NCI-H226 (cell line): Measurements from ENCODE around the gene IRF2.
"Not testable (repeated sequence)": the region's sequence is repeated elsewhere in the genome, so short reads cannot be mapped to it uniquely, and the experiment has no call there.

Experiments used
- DNase-seq: peaks from one replicate; pipeline ENCODE4 v3.0.0-alpha.2; 2015

The IRF2 gene

DNA sequence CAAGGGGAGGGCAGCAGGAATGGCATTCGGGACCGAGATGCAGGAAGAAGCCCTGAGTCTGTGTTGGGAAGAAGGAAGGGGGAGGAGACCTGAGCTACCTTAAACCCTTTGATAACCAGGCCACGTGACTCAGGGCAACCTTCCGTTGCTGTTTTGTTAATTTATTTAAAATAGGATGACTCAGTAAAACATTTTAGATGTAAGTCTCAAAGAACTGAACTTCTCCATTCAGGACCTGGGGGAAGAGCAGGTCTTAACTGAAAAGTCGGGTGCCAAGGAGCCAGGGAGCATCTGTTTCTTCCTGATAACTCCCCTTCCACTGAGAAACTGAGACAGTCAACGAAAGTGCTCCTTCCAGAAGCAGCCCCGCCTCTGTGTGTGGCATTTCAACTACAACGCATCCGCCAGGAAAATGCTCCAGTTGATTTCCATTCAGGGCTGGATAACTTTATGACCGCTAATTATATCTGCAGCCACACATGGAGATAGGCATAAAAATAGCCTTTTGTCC lies 88.0 kb downstream of the IRF2 start:
- DNase-seq, result no peak

DNA sequence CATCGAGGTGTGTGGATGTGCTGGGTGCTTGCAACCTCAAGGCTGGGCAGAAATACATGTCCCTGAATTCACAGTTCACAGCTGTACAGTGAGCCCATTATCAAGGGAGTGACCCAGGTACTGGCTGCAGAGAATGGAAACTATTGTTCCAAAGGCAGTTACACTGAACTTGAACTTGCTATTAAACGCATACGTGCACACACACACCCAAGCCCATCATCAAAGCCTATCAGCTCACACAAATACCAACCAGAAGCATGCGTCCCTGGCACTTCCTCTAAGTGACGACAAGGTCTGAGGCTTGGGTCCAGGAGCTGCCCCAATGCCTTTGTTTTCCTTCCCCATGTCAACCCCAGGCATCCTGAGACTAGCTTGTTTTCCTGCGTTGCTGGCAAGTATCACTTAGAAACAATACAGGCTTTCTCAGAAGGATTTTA lies 88.6 kb downstream of the IRF2 start:
- DNase-seq, result no peak

GRCh38 chr4:184384810-184385557 lies 89.4 kb downstream of the IRF2 start:
- no peak for DNase-seq

DNA sequence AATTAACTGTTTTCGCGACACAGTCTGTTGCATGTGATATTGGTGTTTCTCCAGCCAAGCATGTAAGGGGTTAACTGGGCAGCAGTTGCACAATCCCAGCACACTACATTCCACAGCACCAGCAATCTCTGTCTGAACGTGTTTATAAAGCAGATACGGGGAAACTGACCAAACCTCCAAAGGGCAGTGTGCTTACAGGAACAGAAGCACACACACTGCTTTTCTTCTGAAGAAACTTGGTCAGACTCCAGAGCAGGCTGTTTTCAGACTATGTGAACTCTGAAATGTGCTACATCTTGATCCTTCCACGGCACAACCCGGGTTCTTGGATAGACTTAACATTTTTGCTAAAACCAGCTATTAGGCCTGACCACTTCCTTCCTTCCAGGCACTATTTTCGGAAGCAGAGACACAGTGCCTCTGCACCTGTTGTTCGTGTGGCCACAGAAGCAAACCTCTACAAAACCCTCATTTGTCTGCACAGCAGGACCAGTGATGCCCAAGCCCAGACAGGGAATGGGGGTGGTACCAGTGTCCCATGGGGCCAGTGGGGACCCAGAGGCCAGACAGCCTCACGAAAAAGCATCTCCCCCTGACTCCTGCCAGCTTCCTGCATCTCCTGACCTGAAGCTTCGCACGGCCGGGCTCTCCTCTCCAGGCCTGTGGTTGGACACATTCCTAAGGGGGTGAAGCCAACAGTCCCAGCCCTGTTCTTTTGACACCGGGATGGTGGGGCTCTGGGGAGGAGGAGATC lies 90.1 kb downstream of the IRF2 start:
- DNase-seq, result peak; percentile 80

GRCh38 chr4:184383497-184384055 lies 90.8 kb downstream of the IRF2 start:
- DNase-seq, result peak; percentile 90

DNA sequence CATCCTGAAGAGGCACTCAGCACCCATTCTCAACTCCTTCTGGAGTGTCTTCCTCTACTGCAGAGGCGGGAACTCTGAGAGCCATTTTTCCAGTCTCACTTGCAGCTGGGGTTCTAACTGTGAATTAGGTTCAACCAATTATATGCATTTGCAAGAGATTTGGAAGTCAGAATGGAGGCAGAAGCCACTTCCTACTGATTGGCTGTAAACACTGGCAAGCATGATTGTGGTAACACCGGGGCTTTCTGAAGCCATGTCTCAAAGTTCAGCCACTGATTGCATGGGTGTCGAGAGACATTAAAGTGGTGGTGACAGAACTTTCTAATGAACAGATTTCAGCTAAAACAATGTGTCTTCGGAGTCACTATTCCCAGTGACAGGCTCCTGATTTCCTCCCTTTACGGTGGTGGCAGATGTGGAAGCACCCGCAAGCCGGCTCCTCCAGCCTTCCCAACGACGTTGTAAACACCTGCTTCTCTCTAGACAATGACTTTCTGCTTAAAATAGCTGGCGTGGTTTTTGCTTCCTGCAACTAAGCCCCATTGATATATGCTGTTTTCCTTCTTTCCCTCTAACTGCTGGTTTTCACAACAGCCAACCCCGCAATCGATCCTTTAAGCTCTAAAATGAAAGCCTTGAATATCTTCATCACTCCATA lies 92.0 kb downstream of the IRF2 start:
- DNase-seq, result no peak

- DNase-seq, result no peak
Observed at GRCh38 chr4:184380707-184381106, 93.6 kb downstream of the IRF2 start.

- not testable (repeated sequence) for DNase-seq
Observed at GRCh38 chr4:184380214-184380613, 94.1 kb downstream of the IRF2 start.

- DNase-seq, result no peak
Observed at GRCh38 chr4:184376923-184377322, 97.4 kb downstream of the IRF2 start.

DNA sequence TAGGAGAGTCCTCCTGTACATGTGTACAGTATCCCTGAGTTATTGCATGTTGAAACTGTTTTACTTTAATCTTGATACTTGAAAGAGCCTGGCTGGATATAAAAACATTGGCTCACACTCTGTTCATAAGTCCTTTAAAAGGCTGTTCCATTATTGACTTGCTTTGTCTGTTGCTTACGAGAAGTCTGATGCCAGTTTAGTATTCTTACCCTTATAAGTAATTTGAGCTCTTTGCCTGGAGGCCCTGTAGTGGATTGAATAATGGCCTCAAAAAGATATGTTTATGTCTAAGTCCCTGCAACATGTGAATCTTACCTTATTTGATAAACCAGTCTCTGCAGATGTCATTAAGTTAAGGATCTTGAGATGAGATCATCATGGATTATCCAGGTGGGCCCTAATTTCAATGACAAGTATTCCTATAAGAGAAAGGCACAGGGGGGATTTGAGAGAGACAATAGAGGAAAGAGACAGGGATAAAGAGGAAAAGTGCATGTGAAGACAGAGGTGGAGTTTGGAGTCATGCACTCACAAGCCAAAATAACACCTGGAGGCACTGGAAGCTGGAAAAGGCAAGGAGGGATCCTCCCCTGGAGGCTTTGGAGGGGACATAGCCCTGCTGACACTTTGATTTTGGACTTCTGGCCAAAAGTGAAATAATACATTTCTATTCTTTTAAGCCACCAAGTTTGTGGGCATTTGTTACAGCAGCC lies 98.1 kb downstream of the IRF2 start:
- no peak for DNase-seq

GRCh38 chr4:184375623-184376022 lies 98.7 kb downstream of the IRF2 start:
- DNase-seq, result not testable (repeated sequence)

DNA sequence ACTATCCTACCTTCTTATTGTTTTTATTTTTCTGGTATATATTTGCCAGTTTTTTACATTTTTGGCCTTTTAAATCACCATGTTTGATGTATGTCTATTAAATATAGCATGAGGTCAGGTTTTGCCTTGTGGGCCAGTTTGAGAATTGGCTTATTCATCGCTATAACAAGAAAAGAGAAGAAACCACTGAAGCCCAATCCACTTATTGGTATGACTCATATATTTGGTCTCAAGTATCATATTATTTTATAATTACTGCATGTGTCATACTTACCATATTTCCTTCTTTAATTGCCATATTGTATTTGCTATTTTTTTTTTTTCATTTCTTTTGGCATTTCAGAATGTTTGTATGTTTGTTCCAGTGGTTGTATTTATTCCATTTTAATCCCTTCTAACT lies 99.3 kb downstream of the IRF2 start:
- DNase-seq, result no peak

GRCh38 chr4:184373886-184374405 lies 100.4 kb downstream of the IRF2 start:
- DNase-seq, result no peak

DNA sequence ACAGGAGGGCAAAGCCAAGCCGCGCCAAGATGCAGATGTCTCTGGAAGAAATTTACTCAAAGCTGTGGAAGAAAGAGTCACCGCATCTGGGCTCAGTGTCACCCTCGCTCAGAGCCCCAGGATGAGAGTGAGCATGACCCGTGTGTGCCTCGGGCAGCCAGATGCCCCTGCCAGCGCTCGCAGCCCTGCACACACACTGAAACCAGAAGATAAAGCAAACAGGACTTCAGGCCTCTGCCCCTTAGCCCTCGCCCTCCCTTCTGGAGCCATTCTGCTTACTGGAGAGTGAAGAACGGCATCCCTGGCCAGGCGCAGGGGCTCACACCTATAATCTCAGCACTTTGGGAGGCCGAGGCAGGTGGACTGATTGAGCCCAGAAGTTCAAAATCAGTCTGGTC lies 103.0 kb downstream of the IRF2 start:
- no peak for DNase-seq

DNA sequence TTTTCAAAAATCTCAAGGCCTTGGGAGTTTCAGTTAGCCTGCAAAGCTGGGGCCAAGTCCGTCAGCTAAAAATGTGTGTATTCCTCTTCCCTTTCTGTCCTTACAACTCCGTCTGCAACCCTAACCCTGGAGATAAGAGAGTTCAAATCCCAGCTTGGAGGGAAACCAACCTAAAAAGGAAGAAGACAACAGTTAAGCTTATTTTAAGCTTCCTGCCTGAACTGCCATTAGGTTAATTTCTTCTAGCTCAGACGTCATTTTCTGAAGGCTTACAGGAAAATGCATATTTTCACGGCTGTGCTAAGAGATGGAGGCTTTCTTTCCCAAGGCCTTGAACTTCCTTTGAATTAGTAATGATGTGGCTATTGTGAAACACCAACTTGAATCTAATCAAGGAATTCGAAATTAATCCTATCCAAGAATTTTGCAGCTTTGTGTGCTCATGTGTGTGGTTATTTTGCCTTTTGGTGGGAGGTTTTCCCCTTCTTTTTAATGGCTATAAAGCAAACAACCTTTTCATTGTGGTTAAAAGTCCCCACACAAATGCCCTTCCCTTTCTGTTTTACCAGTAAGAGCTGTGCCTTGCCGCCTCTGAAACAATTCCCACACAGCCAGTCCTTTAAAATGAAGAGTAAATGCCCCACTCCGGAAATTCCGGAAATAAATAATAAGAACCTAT lies 103.5 kb downstream of the IRF2 start:
- no peak for DNase-seq

GRCh38 chr4:184369871-184370270 lies 104.5 kb downstream of the IRF2 start:
- DNase-seq, result no peak

DNA sequence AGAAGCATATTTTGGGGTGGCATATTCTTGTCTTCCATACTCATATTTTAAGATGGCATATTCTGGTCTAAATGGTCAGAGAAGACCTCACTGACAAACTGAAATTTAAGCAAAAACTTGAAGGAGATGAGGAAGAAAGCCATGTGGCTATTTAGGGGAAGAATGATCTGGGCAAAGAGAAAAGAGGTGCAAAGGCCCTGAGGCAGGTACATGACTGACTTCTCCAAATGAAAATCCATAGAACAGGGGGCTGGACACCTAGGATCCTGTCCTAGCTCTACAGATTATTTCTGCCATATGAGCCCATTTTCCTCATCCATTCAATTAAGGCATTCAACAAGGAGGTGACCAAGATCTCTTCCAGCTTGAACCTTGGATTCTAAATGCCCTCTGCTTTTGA lies 105.6 kb downstream of the IRF2 start:
- no peak for DNase-seq

GRCh38 chr4:184368290-184368689 lies 106.1 kb downstream of the IRF2 start:
- DNase-seq, result no peak

DNA sequence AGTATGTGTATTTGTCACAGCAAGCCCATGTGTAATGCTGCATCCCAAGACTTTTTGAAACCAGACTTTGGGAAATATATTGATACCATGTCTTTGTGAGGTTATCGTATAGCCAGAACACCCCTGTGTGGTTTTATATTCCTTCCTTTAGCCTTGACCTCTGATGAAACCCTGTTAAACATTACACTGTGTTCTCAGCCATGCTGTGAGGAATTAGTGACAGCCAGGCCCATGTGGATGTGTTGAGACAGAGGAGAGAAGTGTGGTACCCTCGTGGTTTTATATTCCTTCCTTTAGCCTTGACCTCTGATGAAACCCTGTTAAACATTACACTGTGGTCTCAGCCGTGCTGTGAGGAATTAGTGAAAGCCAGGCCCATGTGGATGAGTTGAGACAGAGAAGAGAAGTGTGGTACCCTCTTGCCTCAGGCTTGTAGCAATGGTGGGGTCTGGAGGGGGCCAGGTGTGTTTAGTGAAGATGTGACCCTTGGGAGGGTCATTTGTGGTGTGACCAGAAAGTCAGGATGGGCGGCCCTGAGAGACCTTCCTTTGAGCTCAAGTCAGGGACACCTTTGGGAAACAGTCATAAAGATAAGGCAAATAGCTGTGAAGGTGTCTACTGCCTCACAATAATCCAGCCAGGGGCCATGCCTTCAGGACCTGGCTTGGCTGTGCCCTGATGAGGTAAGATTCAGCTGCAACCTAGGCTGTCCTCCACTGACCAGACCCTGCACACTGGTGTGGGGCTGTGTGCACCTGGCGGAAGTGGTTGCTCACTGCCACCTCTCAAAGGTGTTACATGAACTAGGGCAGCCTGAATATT lies 110.0 kb downstream of the IRF2 start:
- DNase-seq, result no peak

GRCh38 chr4:184363258-184363657 lies 111.1 kb downstream of the IRF2 start:
- no peak for DNase-seq

DNA sequence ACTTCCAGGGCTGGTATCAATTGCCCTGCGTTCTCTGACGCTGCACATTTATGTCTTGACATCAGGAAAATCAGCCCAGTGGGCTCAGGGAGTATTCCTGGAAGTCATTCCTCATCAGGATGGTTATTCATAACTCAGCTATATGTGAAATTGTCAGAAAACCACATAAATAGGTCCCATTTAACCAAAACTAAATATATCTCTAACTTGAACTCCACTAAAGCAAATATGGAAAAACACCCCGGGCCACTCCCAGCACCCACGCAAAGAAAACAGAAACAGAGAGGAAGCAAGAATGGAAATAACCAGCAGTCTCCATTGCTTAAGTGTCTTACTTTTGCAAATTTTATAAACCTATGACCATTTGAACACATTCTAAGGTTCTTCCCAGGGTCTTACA lies 112.0 kb downstream of the IRF2 start:
- no peak for DNase-seq
